ENCODE results near the gene TRIM63.

- TF ChIP-seq, protein P1, sequence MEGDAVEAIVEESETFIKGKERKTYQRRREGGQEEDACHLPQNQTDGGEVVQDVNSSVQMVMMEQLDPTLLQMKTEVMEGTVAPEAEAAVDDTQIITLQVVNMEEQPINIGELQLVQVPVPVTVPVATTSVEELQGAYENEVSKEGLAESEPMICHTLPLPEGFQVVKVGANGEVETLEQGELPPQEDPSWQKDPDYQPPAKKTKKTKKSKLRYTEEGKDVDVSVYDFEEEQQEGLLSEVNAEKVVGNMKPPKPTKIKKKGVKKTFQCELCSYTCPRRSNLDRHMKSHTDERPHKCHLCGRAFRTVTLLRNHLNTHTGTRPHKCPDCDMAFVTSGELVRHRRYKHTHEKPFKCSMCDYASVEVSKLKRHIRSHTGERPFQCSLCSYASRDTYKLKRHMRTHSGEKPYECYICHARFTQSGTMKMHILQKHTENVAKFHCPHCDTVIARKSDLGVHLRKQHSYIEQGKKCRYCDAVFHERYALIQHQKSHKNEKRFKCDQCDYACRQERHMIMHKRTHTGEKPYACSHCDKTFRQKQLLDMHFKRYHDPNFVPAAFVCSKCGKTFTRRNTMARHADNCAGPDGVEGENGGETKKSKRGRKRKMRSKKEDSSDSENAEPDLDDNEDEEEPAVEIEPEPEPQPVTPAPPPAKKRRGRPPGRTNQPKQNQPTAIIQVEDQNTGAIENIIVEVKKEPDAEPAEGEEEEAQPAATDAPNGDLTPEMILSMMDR (IDR thresholded peaks at IDR 0.05), result no peak
- TF ChIP-seq POLR2A (IDR thresholded peaks at IDR 0.05), result no peak
These were observed 49.8 kb downstream of the TRIM63 start for GRCh38 chr1:26017606-26018005.

Data from uterus (tissue), 2 donors.